Renal cortical epithelial cell (primary cell): ENCODE results near the gene TMEM187. TPM values are rescaled to one million over a fixed set of nuclear protein-coding genes. Genes with fewer than 3 reads are reported as not detected.
"Not testable (repeated sequence)": the region's sequence is repeated elsewhere in the genome, so short reads cannot be mapped to it uniquely, and the experiment has no call there.

ENCODE experiments used
- DNase-seq: peaks from one replicate; pipeline ENCODE4 v3.0.0-alpha.2; 2011; ENCODE audit warnings: low read depth
- total RNA-seq: library from RNA; depleted of rRNA; stranded (reverse); fragments of >200 nt; gene quantifications from 2 replicates; pipeline ENCODE4 v1.2.3, GENCODE V29; 2014

Gene TMEM187
- total RNA-seq, 1 donor from 2014 or later = 5.4 TPM

DNA sequence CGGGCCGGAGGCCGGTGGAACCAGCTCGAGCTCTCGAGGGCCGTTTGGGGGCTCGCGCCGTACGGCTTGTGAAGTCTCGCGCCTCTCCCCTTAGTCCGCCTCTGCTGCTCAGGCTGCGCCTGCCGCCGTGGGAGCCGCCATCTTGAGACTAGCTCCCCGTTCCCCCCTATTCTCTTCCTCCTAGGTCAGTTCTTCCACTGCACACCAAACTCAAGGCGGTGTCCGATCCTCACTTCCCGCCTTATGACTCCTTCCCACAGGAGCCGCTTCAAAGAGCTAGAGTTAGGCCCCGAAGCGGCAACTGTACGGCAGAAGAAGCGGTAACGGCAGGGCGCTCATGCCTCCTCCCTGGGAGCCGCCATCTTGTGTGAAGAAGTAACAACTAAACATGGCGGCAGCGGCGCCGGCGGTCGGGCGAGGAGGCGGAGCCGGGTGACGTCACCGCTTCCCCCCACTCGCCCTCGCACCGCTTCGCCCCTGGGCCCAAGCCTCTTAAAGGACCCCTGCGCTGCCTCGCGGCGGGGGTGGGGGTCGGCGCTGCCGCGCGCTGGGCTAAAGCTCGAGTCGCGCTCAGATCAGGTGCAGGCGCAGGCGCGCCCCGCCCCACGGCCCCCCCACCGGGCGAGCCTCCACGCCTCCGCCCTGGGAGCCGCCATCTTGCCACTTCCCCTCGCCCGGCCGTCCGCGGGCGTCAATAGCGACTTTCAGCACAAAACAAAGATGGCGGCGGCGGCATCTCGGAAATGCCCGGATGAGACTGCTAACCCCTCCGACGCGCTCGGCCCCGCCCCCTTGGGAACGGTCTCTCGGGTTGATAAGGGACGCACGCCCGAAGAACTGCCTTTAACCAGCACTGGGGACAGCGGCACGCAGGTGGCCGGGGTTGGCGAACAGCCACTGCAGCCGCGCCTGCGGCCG, 845 bp upstream of the TMEM187 start, which contains the start of gene HCFC1:
Gene HCFC1 (minus strand): TSS at position 369 of the 918 bp plus-strand sequence. CDS start 978 bp downstream, outside the sequence.
- peak; percentile 55 for DNase-seq

DNA sequence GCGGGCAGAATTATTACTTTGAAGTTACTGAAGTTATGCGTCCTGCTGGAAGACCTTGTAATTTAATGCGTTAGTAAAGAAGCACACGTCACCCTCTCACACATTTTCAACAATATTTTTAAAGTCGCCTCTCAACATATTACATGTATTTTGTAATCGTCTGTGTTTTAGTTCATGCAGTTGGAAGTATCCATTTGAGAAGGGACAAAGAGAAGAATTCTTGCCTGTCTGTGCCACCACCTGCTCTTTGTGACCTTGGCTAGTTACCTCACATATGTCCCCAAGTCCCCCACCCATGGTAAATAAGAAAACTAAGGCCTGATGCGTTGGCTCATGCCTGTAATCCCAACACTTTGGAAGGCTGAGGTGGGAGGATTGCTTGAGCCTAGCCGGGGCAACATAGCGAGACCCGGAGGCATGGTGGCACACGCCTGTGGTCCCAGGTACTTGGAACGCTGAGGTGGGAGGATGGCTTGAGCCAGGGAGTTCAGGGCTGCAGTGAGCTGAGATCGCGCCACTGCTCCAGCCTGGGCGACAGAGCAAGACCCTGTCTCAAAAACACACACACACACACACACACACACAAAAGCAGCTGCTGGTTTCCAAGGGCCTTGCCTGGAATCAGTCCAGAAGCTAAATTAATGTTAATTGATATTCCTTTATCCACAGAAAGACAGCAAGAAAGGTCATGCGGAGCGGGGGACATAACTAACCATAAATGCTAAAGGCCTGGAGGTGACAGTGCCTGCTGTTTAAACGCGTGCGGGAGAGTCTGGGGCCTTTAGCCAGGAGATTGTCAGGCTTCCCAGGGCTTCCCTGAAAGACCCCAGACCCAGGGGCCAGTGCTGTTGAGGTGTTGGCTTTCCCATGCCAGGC, 811 bp downstream of the TMEM187 start:
- DNase-seq = peak; percentile 5

DNA sequence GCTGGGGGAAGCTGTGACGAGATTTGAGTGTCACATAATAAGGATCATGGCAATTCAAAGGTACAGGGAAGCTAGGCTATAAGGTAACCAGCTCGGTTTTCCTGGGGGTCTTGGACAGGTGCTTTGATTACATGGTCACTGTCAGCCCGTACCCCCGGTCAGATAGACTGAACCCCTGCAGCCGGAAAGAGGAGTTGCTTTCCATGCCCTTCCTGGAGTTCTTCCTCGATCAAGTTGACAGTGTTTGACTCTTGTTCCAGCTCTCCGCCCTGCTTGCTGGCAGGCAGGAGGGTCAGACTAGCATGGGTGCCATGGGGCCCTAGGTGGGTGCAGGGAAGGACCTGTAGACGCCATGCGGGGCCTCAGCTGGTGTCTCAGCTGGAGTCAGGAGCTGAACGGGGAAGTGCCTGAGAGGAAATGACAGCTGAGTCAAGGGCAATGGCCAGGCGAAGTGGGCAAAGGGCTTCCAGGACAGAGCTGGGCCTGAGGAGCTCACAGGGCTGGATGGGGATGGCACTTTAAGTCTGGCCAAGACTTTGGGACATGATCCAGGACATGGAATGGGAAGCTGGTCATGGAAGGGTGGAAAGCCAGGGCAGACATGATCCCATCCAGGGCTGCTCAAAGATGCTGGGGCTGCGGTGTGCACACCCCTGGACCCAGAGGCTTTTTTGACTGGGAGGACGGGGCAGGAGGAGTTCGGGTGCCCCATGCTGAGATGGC, 1.6 kb downstream of the TMEM187 start:
- DNase-seq = no peak

DNA sequence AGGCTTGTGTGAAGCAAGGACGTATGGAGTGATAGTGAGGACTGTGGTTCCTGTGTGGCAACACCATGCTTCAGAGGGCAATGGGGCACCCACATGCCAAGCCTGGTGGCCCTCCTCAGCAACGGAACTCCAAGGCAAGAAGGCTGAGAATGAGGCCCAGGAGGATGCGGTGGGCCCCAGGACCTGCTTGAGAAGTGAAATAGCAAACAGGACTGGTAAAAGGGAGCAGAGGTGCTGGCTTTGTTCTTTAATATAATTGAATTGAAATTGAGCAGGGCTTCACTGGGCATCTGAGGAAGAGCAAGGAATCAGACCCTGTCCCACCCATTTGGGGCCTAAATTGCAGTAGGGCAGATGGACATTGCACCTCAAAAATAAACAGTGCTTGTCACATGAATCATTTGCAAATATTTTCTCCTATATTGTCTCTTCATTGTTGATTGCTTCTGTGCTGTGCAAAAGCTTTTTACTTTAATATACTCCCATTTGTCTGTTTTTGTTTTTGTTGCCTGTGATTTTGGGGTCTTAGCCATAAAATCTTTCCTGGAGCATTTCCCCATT, 2.3 kb downstream of the TMEM187 start:
- no peak for DNase-seq

DNA sequence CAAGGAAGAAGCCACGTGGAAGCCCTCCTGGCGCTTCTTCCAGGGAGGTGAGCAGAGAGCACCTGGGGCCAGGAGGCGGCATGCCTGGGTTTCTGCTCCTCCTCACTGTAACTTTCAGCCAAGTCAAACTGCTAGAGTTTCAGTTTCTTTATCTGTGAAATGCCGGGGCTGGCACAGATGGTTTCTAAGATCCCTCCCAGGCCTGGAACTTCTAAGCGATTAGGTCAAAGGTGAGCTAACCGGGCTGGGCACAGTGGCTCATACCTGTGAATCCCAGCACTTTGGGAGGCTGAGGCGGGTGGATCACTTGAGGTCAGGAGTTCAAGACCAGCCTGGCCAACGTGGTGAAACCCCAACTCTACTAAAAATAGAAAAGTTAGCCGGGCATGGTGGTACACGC, 7.8 kb downstream of the TMEM187 start:
- DNase-seq = not testable (repeated sequence)

DNA sequence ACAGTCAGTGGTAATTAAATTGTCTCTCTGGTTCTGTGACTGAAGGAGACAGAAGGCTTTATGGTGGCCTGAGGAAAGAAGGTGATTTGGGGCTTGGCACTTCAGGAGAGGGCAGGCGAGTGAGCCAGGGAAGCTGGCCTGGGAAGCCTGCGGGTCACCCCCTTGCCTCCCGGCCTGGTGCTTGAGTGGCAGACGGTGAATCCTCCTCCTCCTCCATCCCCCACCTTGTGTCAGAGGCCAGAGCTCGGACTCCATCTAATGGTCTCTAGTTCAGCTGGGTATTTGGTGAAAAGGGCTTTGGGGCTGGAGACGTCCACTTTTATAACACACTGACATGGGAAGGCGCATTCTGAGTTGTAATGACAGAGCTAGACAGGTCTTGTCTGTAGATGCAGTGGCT, 8.7 kb downstream of the TMEM187 start:
- no peak for DNase-seq

DNA sequence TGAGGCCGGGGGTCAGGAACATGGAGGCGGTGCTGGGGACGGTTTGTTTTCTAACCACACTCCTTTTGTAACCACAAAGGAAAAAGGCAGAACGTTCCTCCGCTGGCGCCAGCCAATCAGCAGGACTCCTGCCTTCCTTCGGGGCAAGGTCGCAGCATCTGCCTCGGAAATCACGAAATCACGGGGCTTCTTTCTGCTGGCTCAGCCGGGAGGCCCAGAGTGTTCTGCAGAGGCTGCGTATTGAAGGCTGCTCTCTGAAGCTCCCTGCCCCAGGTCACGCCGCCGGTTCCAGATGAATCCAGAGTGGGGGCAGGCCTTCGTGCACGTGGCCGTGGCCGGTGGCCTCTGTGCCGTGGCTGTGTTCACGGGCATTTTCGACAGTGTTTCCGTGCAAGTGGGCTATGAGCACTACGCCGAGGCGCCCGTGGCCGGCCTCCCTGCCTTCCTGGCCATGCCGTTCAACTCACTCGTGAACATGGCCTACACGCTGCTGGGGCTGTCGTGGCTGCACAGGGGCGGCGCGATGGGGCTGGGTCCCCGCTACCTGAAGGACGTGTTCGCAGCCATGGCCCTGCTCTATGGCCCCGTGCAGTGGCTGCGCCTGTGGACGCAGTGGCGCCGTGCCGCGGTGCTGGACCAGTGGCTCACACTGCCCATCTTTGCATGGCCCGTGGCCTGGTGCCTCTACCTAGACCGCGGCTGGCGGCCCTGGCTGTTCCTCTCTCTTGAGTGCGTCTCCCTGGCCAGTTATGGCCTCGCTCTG, 9.4 kb downstream of the TMEM187 start:
- no peak for DNase-seq

DNA sequence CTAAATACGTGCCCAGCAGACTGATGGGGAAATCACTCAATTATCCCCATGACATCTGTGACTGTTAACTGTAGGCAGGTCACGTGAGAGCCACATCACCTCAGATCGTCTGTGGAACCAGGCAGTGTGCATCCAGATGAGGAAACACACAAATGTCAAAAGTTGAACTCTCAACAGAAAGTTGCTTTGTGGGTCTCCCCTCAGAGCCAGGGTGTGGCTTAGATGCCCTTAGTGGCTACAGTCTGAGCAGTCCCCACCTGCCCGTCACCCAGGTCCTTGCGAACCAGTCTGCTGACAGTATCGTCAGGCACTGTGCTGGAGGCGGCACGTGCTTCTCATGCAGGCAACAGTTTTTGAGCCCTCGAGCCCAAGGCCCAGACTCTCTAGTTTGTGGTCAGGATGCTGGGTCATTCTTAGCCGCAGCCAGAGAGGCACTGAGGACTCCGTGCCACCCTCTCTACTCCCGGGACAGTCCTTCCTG, 10.8 kb downstream of the TMEM187 start:
- no peak for DNase-seq

DNA sequence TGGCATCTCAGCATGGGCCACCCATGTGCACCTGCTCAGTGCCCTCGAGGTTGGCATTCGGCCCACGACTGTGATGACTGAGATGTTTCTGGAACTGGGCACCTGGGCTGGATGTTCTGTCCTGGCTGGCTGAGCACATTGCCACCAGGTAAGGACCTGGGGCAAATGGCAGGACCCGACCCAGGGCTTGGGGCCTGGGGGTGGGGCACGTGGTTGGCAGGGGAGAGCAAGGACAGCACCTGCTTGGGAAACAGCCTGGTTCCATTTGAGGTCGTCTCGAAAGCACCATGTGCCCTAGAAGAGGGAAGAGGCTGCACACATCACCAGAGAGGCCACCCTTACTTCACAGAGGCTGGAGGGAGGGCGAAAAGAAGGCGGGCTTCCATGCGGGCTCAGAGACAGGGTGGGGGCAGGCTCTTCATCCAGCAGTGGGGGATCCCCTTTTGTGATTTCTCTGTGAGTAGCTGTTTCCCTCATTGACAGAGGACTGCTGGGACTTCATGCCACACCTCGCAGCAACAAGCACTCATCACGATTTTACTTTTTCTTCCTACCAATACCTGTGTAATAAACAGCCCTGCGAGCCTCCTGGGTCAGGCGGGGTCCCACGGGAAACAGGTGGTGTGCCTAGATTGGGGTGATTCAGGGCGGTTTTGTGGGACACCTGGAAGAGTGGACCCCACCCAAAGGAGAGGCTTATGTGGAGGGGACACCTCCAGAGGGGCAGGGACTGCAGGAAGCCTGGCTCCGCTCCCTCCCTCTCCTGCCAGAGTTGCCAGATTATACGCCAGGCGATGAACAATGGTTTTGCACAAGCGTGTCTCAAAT, 12.0 kb downstream of the TMEM187 start:
- no peak for DNase-seq

DNA sequence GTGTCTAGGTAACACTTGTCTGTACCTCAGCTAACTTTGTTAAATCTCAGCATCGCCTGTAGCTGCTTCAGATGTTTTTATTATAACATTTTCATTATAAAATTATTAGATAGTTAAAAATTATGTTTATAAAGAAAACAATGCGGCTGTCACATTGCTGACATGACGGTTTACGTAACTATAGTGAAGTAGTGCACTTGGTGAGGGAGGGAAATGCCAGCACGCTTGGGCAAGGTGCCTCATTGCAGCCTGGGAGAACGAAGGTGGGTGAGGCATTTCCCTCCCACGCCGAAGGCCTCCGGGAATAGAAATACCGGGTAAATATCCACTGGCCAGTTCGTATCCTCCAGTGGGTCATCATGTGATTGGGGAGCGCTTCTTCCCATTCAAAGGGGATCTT, 15.9 kb downstream of the TMEM187 start:
- no peak for DNase-seq

DNA sequence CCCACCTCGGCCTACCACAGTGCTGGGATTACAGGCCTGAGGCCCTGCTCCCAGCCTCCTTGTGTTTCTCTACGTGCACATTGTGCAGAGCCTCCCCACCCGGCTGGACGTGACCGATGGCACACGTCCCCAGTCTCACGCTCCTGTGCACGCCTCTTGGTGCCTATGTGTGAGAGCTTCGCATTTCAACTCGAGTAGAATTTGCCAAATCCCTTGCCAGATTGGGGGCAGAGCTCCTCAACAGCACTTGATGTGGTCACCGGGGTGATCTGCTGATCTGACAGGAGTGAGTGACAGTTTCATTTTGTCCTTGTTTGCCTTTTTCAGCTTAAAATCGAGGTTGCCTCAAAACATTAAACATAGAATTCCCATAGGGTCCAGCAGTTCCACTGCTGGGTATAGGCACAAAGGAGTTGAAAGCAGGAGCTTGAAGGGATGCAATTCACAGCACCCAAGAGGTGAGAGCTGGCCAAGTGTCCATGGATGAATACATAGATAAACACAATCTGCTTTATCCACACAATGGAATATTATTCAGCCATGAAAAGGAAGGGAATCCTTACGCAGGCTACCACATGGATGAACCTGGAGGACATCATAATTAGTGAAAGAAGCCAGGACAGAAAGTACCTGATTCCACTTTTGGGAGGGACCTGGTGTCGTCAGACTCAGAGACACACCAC, 17.6 kb downstream of the TMEM187 start:
- DNase-seq = no peak

DNA sequence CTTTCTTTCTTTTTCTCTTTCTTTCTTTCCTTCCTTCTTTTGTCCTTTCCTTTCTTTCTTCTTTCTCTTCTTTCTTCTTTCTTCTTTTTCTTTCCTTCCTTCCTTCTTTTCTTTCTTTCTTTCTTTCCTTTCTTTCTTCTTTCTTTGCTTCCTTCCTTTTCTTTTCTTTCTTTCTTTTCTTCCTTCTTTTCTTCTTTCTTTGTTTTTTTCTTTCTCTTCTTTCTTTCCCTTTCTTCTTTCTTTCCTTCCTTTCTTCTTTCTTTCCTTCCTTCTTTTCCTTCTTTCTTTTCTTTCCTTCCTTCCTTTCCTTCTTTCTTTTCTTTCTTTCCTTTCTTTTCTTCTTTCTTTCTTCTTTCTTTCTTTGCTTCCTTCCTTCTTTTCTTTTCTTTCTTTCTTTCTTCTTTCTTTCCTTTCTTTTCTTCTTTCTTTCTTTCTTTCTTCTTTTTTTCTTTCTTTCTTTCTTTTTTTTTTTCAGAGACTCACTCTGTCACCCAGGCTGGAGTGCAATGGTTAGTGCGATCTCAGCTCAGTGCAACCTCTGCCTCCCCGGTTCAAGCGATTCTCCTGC, 18.5 kb downstream of the TMEM187 start:
- no peak for DNase-seq

DNA sequence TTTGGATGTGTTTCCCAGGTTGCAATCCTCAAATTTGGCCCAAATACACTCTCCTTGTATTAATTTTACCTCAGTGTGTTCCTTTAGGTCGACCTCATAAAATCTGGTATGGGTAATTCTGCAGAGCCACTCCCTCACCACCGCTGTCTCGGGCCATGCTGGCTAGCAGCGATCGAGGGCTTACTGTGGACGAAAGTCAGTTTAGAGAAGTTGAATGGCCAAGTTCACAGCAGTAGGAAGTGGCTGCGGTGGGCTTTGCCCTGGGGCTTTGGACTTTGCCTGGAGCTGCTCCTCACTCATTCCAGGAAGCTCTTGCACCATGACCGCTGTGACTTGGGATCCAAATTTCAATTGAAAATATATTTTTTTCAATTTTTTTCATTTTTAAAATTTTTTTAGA, 19.6 kb downstream of the TMEM187 start:
- DNase-seq = no peak

DNA sequence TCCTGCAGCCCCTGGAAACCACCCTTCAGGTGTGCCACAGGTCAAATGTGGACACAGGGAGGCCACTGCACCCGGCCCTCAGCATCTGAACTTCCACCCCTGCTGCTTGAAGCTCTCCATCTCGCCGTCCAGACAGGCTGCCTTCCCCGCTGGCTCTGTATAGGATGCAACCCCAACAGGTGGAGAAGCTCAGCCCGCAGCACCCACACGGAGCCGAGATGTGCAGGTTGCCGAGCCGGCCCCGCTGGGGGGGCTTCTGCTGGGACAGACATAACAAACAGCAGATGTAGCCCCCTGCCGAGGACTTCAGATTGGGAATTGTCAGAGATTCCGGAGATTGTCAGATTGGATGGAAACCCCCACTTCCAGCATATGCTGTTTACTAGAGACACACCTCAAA, 20.5 kb downstream of the TMEM187 start:
- no peak for DNase-seq

DNA sequence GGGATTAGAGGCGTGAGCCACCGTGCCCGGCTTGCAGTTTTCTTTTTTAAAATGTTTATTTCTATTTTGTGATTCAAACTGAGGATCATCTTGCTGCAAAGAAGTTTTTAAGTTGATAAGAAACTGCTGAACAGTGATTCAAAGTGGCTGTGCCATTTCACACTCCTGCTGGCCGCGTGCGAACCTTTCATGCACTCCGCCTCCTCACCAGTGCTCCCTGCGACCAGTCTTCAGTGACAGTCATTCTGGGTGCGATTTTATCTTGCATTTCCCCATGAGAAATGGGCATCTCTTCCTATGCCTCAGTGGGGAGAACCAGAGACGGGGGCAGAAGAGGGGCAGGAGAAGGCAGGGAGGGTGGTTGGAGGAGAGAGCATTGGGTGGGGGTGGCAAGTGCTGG, 21.4 kb downstream of the TMEM187 start:
- DNase-seq = no peak

DNA sequence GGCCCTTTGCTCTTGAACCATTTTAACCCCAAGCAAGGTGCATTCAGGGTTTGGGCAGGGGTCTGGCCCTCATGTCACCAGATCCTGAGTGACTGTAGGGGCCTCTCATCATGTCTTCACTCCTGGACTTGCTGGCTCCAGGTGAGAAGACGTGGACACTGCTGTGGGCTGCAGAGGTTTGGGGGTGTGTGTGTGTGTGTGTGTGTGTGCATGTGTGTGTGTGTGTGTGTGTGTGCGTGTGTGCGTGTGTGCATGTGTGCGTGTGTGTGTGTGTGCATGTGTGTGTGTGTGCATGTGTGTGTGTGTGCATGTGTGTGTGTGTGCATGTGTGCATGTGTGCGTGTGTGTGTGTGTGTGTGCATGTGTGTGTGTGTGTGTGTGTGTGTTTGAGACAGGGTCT, 21.8 kb downstream of the TMEM187 start:
- not testable (repeated sequence) for DNase-seq

DNA sequence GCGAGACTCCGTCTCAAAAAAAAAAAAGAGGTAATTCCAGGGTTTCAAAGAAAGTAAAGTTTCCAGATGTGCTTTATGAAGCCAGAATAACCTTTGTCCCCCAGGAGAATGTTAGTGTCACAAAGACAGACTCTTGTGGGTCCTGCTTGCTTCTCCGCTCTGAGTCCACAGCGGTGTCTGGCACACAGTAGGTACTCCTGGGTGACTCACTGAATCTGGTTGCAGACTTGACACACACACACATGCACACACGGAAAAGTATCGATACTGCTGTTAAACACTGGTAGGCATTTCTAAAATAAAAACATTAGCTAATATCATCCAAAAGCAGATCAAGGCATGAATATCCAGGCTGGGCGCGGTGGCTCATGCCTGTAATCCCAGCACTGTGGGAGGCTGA, 22.9 kb downstream of the TMEM187 start:
- no peak for DNase-seq

DNA sequence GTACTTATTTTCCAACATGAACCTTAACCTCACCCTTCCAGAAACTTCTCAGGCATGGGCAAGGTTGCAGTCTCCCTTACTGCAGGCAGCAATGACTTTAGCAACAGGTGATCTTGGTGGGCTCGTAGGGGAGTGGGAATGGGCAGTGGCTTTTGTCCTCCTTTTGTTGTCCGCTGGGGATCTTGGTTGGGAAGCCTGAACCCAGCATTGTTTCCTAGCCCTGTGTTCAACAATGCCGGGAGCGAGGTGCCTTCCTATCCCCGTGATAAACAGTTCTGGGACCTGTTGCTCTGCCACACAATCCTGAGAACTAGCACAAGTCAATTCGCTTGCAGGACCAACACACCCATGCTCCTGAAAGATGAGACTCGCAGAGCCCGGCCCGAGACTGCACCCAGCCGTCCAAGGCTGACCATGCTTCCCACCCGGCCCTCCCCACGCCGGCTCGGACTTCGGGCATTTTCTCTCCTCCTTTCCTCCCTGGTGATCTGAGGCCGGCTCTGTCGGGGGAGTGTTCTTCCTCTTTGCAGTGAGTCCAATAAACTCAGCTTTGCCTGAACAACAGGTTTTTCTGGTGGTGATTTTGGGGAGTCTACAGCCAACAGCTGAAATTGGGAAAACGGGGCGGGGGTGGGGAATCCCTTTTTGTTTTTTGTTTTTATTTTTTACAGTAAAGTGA, 26.9 kb downstream of the TMEM187 start:
- DNase-seq = no peak
